H1 (cell line): ENCODE measurements around the gene ACVR1. TPM values are rescaled to one million over a fixed set of nuclear protein-coding genes. Genes with fewer than 3 reads are reported as not detected.

Experiments used
- CTCF ChIA-PET: fragments of 300-600 bp; sonication (Branson Sonifier 250); formaldehyde crosslinking; loops from one replicate; lab custom pipeline; 2021; ENCODE audit not compliant: partially characterized antibody; lab: Charles Lee
- POLR2A ChIA-PET: fragments of 300-600 bp; sonication (Branson Sonifier 250); formaldehyde crosslinking; loops from one replicate; lab custom pipeline; 2021; ENCODE audit warnings: inconsistent platforms; ENCODE audit not compliant: partially characterized antibody; lab: Charles Lee
- DNase-seq, 2 experiments: peaks; one replicate each; pipeline versions ENCODE4 v3.0.0 to v3.0.0-alpha.2; 2010 to 2022; ENCODE audit warnings: low spot score in 2 of 2, low read depth in 1 of 2, mixed read lengths in 1 of 2
- FAIRE-seq: peaks from 2 replicates; lab custom pipeline; 2011; peaks lifted over from hg19 to GRCh38; lab: Jason Lieb, UNC
- H2AFZ ChIP-seq: 2 replicates; pipeline ENCODE4 v1.8.1; 2012; ENCODE audit warnings: low read length, inconsistent platforms
- H2AK5ac ChIP-seq: 2 replicates; pipeline ENCODE4 v1.6.1; 2013; ENCODE audit warnings: low read depth, low read length
- H2BK120ac ChIP-seq: replicated peaks from 2 replicates; pipeline ENCODE3; 2013; ENCODE audit warnings: low read depth, low read length, inconsistent platforms
- H2BK12ac ChIP-seq: 2 replicates; pipeline ENCODE4 v1.6.1; 2013; ENCODE audit warnings: low read depth, low read length
- H2BK15ac ChIP-seq: 2 replicates; pipeline ENCODE4 v1.6.1; 2013; ENCODE audit warnings: low read length
- H2BK20ac ChIP-seq: 2 replicates; pipeline ENCODE4 v1.6.1; 2013; ENCODE audit warnings: low read length
- H2BK5ac ChIP-seq: 2 replicates; pipeline ENCODE4 v1.6.1; 2013; ENCODE audit warnings: low read depth, low read length
- H3K14ac ChIP-seq: 2 replicates; pipeline ENCODE4 v1.6.1; 2013; ENCODE audit warnings: inconsistent platforms; ENCODE audit not compliant: insufficient read length
- H3K18ac ChIP-seq: 2 replicates; pipeline ENCODE4 v1.6.1; 2013; ENCODE audit warnings: low read length; ENCODE audit errors: extremely low read depth
- H3K23ac ChIP-seq: 2 replicates; pipeline ENCODE4 v1.6.1; 2013; ENCODE audit warnings: inconsistent platforms; ENCODE audit not compliant: insufficient read length
- H3K23me2 ChIP-seq: 2 replicates; pipeline ENCODE4 v1.6.1; 2013; ENCODE audit warnings: low read depth, low read length
- H3K27ac ChIP-seq: 2 replicates; pipeline ENCODE4 v1.6.1; 2011; ENCODE audit warnings: low read depth, low read length, inconsistent platforms
- H3K27me3 ChIP-seq, 4 experiments: replicated peaks in 1 of 4; 1 replicate in 1 of 4; 2 replicates in 3 of 4; pipeline versions ENCODE4 v1.6.1 to v1.8.1; 2011 to 2013; ENCODE audit warnings: low read length in 3 of 4, mild to moderate bottlenecking in 3 of 4, inconsistent platforms in 2 of 4, mixed read lengths in 2 of 4, moderate library complexity in 1 of 4; ENCODE audit not compliant: control insufficient read depth in 3 of 4, insufficient read depth in 3 of 4; ENCODE audit errors: extremely low read depth in 1 of 4
- H3K36me3 ChIP-seq, 4 experiments: 2 replicates each; pipeline versions ENCODE4 v1.6.1 to v1.8.1; 2011 to 2013; ENCODE audit warnings: mild to moderate bottlenecking in 4 of 4, low read length in 3 of 4, moderate library complexity in 2 of 4, control low read depth in 1 of 4, inconsistent platforms in 1 of 4; ENCODE audit not compliant: insufficient read depth in 4 of 4, control insufficient read depth in 2 of 4
- H3K4ac ChIP-seq: replicated peaks from 2 replicates; pipeline ENCODE3; 2013; ENCODE audit warnings: low read length, low read depth, mixed read lengths, inconsistent platforms; ENCODE audit not compliant: insufficient read length
- H3K4me1 ChIP-seq, 4 experiments: replicated peaks in 1 of 4; 1 replicate in 1 of 4; 2 replicates in 3 of 4; pipeline versions ENCODE4 v1.6.1 to v1.8.1; 2011 to 2013; ENCODE audit warnings: low read length in 3 of 4, inconsistent platforms in 2 of 4, mixed read lengths in 1 of 4; ENCODE audit not compliant: insufficient read depth in 4 of 4, control insufficient read depth in 3 of 4
- H3K4me2 ChIP-seq, 2 experiments: 2 replicates each; pipeline versions ENCODE4 v1.6.1 to v1.8.1; 2011 to 2013; ENCODE audit warnings: low read depth in 2 of 2, low read length in 2 of 2, control low read depth in 1 of 2, inconsistent platforms in 1 of 2, mild to moderate bottlenecking in 1 of 2; ENCODE audit not compliant: insufficient read depth in 1 of 2
- H3K4me3 ChIP-seq, 4 experiments: fragments of 200-600, 300-600 bp in 1 of 4; sonication (generic), shearing (Covaris generic), sonication (Bioruptor Twin) in 1 of 4; 2 replicates each; pipeline versions ENCODE4 v1.5.1 to v1.8.1; 2011 to 2016; ENCODE audit warnings: low read length in 4 of 4, low read depth in 3 of 4, control low read depth in 2 of 4, inconsistent platforms in 2 of 4, mild to moderate bottlenecking in 2 of 4, mixed read lengths in 1 of 4, moderate library complexity in 1 of 4; ENCODE audit not compliant: insufficient read depth in 2 of 4; ENCODE audit errors: extremely low read depth in 1 of 4
- H3K56ac ChIP-seq: replicated peaks from 2 replicates; pipeline ENCODE3; 2013; ENCODE audit warnings: low read depth, mild to moderate bottlenecking, mixed read lengths, low read length, inconsistent platforms; ENCODE audit not compliant: insufficient read length
- H3K79me1 ChIP-seq: 2 replicates; pipeline ENCODE4 v1.6.1; 2013; ENCODE audit warnings: low read depth, low read length, control low read depth
- H3K79me2 ChIP-seq, 2 experiments: 2 replicates each; pipeline versions ENCODE4 v1.6.1 to v1.8.1; 2012 to 2013; ENCODE audit warnings: low read length in 2 of 2, mild to moderate bottlenecking in 2 of 2, inconsistent platforms in 1 of 2; ENCODE audit not compliant: insufficient read depth in 2 of 2, control insufficient read depth in 1 of 2
- H3K9ac ChIP-seq, 4 experiments: replicated peaks in 1 of 4; 1 replicate in 1 of 4; 2 replicates in 3 of 4; pipeline versions ENCODE4 v1.6.1 to v1.8.1; 2011 to 2013; ENCODE audit warnings: low read depth in 3 of 4, low read length in 3 of 4, control low read depth in 2 of 4, mild to moderate bottlenecking in 2 of 4, moderate library complexity in 2 of 4, inconsistent platforms in 1 of 4; ENCODE audit errors: extremely low read depth in 1 of 4
- H3K9me3 ChIP-seq, 2 experiments: 2 replicates each; pipeline versions ENCODE4 v1.6.1 to v1.8.1; 2012 to 2013; ENCODE audit warnings: mild to moderate bottlenecking in 2 of 2, moderate library complexity in 2 of 2, control low read depth in 1 of 2, inconsistent platforms in 1 of 2, low read depth in 1 of 2, low read length in 1 of 2, mixed read lengths in 1 of 2; ENCODE audit not compliant: insufficient read depth in 2 of 2
- H4K20me1 ChIP-seq, 2 experiments: replicated peaks in 1 of 2; 2 replicates each; pipeline versions ENCODE3 to v1.8.1; 2011 to 2013; ENCODE audit warnings: inconsistent platforms in 2 of 2, low read length in 2 of 2, mild to moderate bottlenecking in 1 of 2; ENCODE audit not compliant: insufficient read depth in 2 of 2, control insufficient read depth in 1 of 2
- H4K5ac ChIP-seq: 2 replicates; pipeline ENCODE4 v1.6.1; 2013; ENCODE audit warnings: low read length, low read depth, mixed read lengths, inconsistent platforms; ENCODE audit not compliant: insufficient read length
- H4K8ac ChIP-seq: 2 replicates; pipeline ENCODE4 v1.8.0; 2013; ENCODE audit warnings: mild to moderate bottlenecking, moderate library complexity, low read length, inconsistent platforms; ENCODE audit not compliant: insufficient read depth; ENCODE audit errors: extremely low read depth
- H4K91ac ChIP-seq: replicated peaks from 2 replicates; pipeline ENCODE3; 2013; ENCODE audit warnings: low read length, mixed read lengths, inconsistent platforms; ENCODE audit not compliant: insufficient read length
- ASH2L ChIP-seq: fragments of 200-600, 300-600 bp; sonication (generic); IDR thresholded peaks from one replicate; pipeline ENCODE4 v1.7.1; 2017; ENCODE audit warnings: low read length
- BCL11A ChIP-seq, 2 experiments: IDR thresholded peaks; one replicate each; pipeline ENCODE4 v1.6.1; 2011; ENCODE audit warnings: low read depth in 2 of 2, low read length in 2 of 2, mild to moderate bottlenecking in 2 of 2
- CHD2 ChIP-seq: IDR thresholded peaks from 2 replicates; pipeline ENCODE4 v1.6.1; 2012; ENCODE audit warnings: low read length, improper control_type of control experiment
- GTF2F1 ChIP-seq: IDR thresholded peaks from 2 replicates; pipeline ENCODE4 v1.6.1; 2012; ENCODE audit warnings: low read depth, low read length, improper control_type of control experiment, borderline replicate concordance
- HDAC6 ChIP-seq: IDR thresholded peaks from one replicate; pipeline ENCODE4 v1.7.1; 2012; ENCODE audit warnings: low read depth, mild to moderate bottlenecking, inconsistent platforms, low read length, moderate library complexity
- KDM4A ChIP-seq: IDR thresholded peaks from one replicate; pipeline ENCODE4 v1.7.1; 2012; ENCODE audit warnings: low read depth, mild to moderate bottlenecking, moderate library complexity, low read length, inconsistent platforms; ENCODE audit not compliant: severe bottlenecking
- MAFK ChIP-seq: IDR thresholded peaks from 2 replicates; pipeline ENCODE4 v1.6.1; 2012; ENCODE audit warnings: low read depth, mild to moderate bottlenecking, improper control_type of control experiment, low read length
- SIX5 ChIP-seq: IDR thresholded peaks from 2 replicates; pipeline ENCODE4 v1.6.1; 2011; ENCODE audit warnings: mild to moderate bottlenecking, low read depth, low read length
- SP2 ChIP-seq: IDR thresholded peaks from 2 replicates; pipeline ENCODE4 v1.6.1; 2012; ENCODE audit warnings: mild to moderate bottlenecking, low read length, inconsistent platforms
- TAF1 ChIP-seq: IDR thresholded peaks from 2 replicates; pipeline ENCODE4 v1.6.1; 2011; ENCODE audit warnings: mild to moderate bottlenecking, low read depth, low read length
- TAF7 ChIP-seq: optimal IDR thresholded peaks from 2 replicates; pipeline ENCODE3; 2011; ENCODE audit warnings: low read depth, mild to moderate bottlenecking, inconsistent platforms, low read length, moderate library complexity, borderline replicate concordance
- TEAD4 ChIP-seq: IDR thresholded peaks from 2 replicates; pipeline ENCODE4 v1.6.1; 2012; ENCODE audit warnings: low read depth, low read length, inconsistent platforms, mixed read lengths
- ZNF274 ChIP-seq: IDR thresholded peaks from 2 replicates; pipeline ENCODE4 v1.7.0; 2012; ENCODE audit warnings: low read length, borderline replicate concordance; ENCODE audit errors: extremely low read depth
- WGBS, 2 experiments: shearing (Covaris generic) in 1 of 2; methylation state at CpG; one replicate each; pipeline versions ENCODE4 v1.1.6 to v1.1.7; 2013 to 2015; ENCODE audit warnings: low lambda C conversion rate in 2 of 2, mixed read lengths in 2 of 2, inconsistent platforms in 1 of 2, low coverage in 1 of 2, missing lambda C conversion rate in 1 of 2; ENCODE audit not compliant: insufficient replicate concordance in 2 of 2, insufficient coverage in 1 of 2, insufficient read length in 1 of 2; ENCODE audit errors: extremely low coverage in 1 of 2, missing lambda C conversion rate in 1 of 2; 5-methylcytosine and 5-hydroxymethylcytosine counted together
- polyA plus RNA-seq, 7 experiments: library from polyadenylated mRNA; depleted of rRNA in 3 of 7; stranded (reverse) in 5 of 7; unstranded in 2 of 7; fragments of >200 nt in 5 of 7; fragments of 200-250 nt in 2 of 7; gene quantifications; 1 replicate in 5 of 7; 2 replicates in 1 of 7; 4 replicates in 1 of 7; pipeline versions ENCODE4 v1.2.1 to v1.2.3, GENCODE V29; 2011 to 2013; ENCODE audit warnings: missing spikeins in 2 of 7, mixed read lengths in 2 of 7
- total RNA-seq: library from RNA; stranded (reverse); fragmentation: NEBNext Ultra II Directional; extraction: Animal tissue kit (Norgen Biotek cat#: 25700); gene quantifications from 2 replicates; pipeline ENCODE4 v1.2.1, GENCODE V29; 2021

Gene ACVR1
- total and polyA plus RNA-seq, 2 of the 8 experiments (the other 6 are each of a cell fraction or from before 2014, with no cell fraction given) = 8.5 to 17.7 TPM

- H2BK5ac ChIP-seq = no peak overlapping the region
- no peaks in the 10 kb centered on the region for H3K23me2 ChIP-seq
- H3K79me2 ChIP-seq = no peaks in the 10 kb centered on the region
- WGBS, 2 experiments = 79% methylated on average over 5 of the region's 5 CpGs; no CpG with 5 or more reads in 1 of the 2 experiments
- no peak overlapping the region for H4K5ac ChIP-seq
- H3K27ac ChIP-seq = no peak overlapping the region
- no peaks in the 10 kb centered on the region for H3K9me3 ChIP-seq
- no peak overlapping the region for H4K8ac ChIP-seq
- H2BK20ac ChIP-seq = no peak overlapping the region
- H2AK5ac ChIP-seq = no peak overlapping the region
- H3K4me3 ChIP-seq = no peak overlapping the region
- H3K4ac ChIP-seq = no peak overlapping the region
- no peak overlapping the region for H2AFZ ChIP-seq
- CTCF ChIA-PET = no interaction called here
- TF ChIP-seq BCL11A (IDR thresholded peaks at IDR 0.05; ENCODE audit: low read depth in 2 of 2, low read length in 2 of 2) = no peak
- TF ChIP-seq TAF7 = no peak
- no peak for TF ChIP-seq SP2
- no peak for TF ChIP-seq GTF2F1
- no peak for TF ChIP-seq TAF1
- TF ChIP-seq SIX5 = no peak
- no peak for TF ChIP-seq ASH2L
- TF ChIP-seq KDM4A = no peak
- TF ChIP-seq HDAC6 = no peak
- TF ChIP-seq TEAD4 = no peak
- no peak for TF ChIP-seq MAFK
- no peak for TF ChIP-seq CHD2
- TF ChIP-seq ZNF274 = no peak
- TF ChIP-seq, all 59 proteins: peak for 0
- Histone ChIP-seq H2BK15ac (no peak overlapping the region), H3K14ac (no peak overlapping the region), H3K36me3 (no peaks in the 10 kb centered on the region), H3K4me2 (no peak overlapping the region), H2BK120ac (no peak overlapping the region), H3K23ac (no peak overlapping the region), H3K18ac (no peak overlapping the region; the same call in 1 of the 2 replicates), H3K9ac (no peak overlapping the region), H3K27me3 (no peaks in the 10 kb centered on the region; a peak in 2 of 7 replicates), H3K4me1 (peaks cover 0 to 9% (median 6%) of the 10 kb centered on the region in 4 experiments; a peak in 4 of 7 replicates), H3K79me1 (no peaks in the 10 kb centered on the region), H4K91ac (no peak overlapping the region), H4K20me1 (no peaks in the 10 kb centered on the region), H2BK12ac (no peak overlapping the region), H3K56ac (no peak overlapping the region)
- no peak for FAIRE-seq
- POLR2A ChIA-PET = no interaction called here
- no peak for DNase-seq
Observed at GRCh38 chr2:157923598-157924217, 47.6 kb upstream of the ACVR1 start.
